HG03064 (cell line): ENCODE results near the gene PACS1.

Source experiments
- ATAC-seq: cut with Tn5 transposase; IDR thresholded peaks from one replicate; pipeline ENCODE4 v1.9.1; 2021; ENCODE audit warnings: low read depth; ENCODE audit not compliant: unreplicated experiment

Gene PACS1

DNA sequence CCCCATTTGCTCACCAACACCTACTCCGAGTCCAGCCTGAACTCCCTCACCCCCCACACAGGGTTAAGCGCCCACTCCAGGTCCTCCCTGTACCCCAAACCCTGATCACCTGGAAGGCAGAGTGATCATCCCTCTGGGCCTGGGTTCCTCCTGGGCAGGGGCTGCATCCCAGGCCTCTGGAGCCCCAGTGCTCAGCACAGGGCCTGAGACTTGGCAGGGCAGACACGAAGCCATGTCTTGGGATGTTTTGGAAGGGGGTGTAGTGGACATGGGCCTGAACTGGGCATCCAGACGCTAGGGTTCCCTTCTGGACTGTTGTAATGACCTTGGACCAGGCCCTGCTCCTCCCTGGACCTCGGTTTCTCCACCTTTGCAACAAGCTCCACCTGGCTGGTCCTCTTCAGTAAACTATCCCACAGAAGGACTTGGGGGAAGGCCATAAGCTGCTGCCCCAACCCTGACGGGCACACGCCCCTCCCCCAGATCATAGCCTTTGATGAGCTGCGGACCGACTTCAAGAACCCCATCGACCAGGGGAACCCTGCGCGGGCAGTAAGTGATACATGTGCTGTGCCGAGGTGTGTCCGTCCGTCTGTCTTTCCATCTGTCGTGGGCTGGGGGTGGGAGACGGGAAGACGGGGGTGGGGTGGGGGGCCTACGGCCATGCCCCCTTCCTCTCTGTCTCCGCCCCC lies 211.8 kb downstream of the PACS1 start:
- ATAC-seq, result no peak

DNA sequence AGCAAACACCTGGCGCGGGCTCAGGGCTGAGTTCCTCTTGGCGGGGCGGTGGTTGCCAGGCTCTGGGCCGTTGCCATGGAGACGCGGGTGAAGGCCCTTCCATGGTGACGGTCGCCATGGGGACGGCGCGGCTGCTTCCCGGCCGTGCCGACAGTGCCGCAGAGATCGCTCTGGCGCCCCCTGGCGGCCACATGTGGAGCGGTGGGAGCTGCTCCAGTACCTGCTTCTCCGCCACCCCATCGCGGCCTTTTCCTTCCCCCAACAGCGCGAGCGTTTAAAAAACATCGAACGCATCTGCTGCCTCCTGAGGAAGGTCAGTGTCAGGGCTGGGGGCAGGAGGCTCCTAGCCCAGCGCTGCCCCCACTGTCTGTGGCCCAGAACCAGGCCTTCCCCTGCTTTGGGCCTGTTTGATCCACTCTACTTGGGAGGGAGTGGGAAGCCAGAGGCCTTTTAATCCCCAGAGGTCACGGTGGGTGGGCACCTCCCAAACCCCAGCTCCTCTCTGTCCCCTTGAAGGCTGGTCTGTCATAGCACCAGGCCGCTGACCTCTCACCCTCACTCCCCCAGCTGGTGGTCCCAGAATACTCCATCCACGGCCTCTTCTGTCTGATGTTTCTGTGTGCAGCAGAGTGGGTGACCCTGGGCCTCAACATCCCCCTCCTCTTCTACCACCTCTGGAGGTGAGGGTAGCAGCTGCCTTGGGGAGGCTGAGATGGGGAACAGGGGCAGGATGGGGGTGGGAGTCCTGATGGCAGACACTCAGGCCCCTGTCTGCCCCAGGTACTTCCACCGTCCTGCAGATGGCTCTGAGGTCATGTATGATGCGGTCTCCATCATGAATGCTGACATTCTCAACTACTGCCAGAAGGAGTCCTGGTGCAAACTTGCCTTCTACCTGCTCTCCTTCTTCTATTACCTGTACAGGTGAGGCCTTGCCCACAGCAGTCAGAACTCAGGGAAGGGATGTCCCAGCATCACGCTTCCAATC lies 212.7 kb downstream of the PACS1 start:
- ATAC-seq, result peak; percentile 83

DNA sequence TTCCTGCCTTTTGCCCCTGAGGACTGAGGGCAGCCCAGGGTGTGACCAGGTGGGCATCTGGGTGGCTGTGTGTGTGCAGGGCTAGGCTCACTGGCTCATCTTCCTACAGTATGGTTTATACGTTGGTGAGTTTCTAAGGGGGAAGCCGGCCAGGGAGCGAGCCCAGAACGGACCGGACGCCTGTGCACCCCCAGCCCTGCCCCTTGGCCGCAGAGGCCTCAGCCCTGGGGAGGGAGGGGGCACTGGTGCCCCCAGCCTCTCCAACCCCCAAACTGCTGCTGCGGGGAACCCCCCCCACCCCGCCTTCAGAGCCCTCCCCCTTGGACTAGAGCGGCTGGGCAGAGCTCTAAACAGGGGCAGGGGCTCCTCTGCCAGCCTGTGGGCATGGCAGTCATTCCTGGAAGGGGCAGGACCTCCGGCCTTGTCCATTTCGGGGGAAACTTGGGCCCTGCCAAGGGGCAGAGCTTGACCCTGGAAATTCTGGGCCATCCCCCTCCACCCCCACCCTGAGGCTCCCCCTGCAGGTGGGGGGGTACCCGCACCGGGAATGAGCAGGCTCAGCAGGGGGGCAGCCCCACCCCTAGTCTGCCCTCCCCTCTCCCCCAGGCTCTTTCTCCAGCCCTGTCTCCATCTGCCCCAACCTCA lies 213.5 kb downstream of the PACS1 start:
- ATAC-seq, result no peak

DNA sequence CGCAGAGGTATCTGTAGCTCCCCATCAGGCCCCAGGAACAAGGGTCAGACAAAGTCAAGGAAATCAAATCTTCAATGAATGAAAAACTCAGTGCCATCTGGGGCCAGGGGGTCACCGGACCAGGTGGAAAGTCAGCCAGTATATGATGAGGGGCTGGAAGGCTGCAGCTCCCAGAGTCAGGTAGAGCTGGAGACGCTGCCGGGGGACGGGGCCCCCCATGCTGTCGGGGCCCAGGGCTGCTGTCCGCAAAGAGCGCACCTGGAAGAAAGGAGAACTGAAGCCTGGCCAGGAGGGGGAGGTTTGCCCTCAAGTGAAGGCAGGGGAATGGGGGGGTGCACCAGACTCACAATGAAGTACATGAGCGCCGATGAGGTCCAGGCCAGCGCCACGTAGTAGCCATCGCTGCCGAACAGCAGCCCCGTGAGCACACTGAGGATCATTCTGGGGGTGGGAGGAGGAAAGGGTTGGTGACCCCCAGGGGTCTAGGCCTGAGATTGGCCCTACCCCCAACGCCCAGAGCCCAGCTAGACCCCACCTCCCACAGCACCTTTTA lies 214.5 kb downstream of the PACS1 start:
- ATAC-seq, result no peak

DNA sequence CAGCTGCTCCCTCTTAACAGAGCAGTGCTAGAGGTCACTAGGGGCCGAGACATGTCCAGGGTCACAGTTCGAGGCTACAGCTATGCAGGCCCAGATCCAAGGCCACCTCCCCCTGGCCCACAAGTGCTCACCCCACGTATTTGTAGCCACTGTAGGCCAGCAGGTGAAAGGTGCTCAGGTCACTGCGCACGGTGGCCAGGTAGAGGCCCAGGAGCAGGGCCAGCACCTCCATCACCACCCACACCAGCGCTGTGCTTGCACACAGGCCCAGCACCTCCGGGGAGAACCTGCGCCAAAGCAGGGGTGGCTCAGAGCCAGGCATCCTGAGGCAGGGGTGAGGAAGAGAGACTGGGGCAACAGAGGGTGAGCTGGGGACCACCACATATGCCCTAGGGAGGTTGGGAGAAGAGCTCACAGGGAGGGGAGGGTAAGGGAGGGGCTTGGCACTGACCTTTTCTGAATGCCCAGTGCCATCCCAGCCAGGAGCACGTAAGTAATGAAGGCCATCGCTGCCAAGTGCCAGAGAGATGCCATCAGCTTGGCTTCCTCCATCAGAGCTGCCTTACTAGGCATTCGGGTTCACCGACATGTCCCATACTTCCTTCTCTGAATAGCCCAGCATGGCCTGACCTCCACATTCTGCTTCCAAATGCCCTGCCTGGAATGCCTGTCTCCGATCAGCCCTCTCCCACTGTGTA lies 215.3 kb downstream of the PACS1 start:
- ATAC-seq, result no peak

DNA sequence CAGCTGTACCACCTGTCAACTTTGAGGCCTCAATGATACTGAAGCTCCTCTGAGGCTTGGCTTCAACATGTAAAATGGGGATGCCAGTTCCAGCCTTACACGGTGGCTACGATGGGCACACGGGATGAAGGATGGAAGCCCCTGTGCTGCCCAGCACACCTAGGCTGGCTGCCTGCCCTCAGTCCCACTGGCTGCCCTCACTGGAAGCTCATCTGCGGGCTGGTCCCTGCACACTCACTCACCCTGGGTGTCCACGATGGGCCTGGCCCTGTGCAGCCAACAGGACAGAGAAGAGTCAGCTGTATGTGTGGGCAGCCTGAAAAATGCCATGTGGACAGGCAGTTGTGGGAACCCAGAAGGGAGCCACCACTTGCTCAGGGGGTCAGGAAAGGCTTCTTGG lies 216.6 kb downstream of the PACS1 start:
- ATAC-seq, result no peak

DNA sequence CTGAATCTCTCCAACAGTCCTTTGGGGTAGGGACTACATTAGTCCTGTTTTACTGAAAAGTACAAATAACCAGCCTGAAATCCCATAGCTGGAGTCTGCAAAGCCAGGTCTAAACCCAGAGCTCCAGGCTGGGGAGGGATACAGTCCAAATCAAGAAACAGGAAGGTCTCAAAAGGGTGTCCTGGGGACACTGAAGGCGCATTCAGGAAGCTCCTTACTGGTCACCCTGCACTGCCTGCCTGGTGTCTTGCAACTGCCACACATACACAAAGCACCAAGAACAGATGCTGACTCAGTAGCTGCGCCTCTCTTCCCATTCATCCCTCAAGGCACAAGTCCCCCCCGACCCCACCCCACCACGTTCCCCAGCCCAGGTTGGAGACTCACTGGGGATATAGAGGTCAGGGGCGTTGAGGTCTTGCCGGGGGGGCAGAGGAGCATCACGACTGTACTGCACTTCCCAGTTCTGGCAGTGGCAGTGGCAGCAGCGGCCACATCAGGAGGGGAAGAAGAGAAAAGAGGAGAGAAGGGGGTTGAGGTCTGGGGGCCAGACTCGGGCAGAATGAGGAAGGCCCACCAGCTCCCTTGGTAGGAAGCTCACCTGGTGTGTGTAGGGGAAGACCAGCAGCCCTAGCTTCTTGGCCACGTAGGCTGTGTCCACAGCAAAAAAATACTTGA lies 217.3 kb downstream of the PACS1 start:
- ATAC-seq, result no peak

DNA sequence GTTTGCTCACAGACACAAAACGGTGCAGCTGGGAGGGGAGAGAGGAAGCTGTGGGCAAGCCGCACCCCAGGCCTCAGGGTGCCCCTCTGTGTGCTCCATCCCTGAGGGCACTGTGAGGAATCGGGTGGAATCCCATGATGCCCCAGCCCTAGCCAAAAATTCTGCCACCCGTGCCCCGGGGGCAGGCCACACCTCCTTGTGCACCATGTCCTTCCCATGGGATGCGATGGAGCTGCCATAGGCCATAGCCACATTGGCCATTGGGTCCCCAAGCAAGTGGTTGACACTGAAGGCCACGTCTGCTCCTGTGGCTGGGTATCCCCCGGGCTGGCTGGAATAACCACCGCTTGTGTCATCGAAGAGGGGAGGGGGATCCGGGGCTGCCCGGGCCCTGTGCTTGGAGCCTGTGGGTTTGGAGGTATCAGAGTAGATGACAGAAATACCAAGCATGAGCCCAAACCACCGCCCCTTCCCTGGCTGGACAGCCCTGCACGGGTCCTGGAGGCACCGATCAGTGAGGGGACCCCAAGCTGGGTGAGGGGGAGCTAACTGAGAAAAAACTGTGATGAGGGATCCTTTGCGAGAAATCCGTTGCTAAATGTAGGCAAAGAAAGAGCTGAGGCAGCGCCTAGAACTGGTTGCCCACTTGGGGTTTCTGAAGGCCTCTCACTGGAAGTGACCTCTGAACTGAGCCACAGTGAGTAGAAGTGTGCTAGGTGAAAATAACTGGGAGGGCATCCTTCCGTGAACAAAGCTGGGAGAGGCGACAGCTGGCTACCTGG lies 218.0 kb downstream of the PACS1 start:
- ATAC-seq, result no peak

DNA sequence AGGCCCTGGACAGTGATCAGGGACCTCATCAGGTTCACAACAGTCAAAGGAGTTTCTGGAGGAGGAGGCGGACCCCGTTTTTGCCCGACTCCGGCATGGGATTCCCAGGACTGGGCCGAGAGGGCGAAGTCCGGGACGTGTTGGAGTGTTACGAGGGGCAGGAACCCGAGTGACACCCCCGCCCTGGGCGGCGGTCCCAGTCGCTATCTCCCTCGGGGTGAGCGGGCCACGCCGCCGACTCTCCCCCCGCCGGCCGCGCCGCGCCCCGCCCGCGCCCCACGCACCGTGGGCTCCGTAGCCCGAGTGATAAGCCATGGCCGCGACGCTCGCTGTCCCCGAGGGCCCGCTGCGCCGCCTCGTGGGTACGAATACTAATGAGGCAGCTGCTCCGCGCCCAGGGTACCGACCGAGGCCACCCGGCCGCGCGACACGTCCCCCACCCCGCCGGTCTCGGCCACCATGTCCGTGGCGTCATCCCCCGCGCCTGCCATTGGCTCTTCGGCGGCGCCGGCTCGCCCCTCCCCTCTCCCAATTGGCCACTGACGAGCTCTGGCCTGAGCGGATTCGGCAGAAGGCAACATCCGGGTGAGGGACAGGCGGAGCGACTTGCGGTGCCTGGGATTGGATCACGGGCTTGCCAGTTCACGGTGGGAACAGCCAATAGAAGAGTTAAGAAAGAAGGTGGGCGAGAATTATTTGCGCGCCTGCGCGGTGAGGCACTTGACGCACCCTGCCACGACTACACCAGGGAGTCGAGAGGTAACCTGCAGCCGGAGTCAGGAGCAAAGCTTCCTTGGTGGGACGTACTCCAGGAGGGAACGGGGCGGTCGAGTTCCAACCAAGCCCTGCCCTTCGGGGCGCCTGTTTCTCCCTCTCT lies 218.8 kb downstream of the PACS1 start, which contains the start of gene YIF1A:
TSS of gene YIF1A (minus strand) at position 473 of the 877 bp plus-strand sequence. CDS start at position 315, 158 bp downstream.
- peak; percentile 81 for ATAC-seq

DNA sequence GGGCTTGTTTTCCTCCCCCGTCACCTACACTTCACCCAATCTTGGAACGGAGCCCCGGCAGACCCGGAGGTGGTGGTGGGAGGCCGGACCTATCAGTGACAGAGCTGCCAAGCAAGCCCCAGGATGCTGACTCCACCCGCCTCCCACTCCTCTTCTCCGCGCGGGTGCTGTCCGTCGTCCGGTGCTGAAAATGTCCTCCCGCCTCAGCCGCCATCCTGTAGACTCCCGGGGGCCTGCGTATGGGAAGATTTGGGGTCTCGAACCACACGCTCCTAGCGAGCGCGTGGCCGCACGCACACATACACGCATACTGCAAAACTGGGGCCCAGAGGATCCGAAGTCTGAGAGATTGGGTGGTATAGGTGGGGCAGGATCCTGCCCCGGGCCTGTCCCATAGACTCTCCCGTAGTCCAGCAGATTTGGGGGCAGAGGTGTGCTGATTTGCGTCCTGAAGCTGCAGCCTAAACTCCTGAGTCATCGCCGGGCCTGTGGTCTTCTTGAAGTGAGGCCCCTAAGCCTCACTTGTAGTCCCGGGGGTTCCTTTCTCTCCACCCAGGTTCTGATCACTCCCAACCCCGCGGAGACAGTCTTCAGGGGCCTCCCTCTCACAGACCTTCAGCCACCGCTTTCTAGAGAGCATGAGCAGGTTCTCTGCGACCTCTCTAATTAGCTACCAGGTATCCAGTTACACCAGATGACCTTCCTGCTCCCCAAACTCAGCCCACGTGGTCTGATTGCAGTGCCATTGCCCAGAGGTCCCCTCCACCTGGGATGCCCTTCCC lies 219.7 kb downstream of the PACS1 start:
- ATAC-seq, result peak; percentile 33

DNA sequence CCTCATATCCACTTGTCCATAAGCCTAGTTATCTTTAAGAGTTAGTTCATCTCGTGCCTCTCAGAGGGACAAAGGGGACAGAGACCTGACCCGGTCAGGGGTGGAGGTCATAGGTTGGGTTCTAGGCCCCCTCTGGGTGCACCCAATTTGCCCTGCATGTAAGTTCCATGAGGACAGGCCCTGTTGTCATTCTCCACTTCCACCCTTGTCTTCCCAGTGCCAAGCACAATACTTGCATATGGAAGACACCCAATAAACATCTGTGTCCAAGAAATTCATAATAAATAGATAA lies 220.2 kb downstream of the PACS1 start:
- ATAC-seq, result no peak

DNA sequence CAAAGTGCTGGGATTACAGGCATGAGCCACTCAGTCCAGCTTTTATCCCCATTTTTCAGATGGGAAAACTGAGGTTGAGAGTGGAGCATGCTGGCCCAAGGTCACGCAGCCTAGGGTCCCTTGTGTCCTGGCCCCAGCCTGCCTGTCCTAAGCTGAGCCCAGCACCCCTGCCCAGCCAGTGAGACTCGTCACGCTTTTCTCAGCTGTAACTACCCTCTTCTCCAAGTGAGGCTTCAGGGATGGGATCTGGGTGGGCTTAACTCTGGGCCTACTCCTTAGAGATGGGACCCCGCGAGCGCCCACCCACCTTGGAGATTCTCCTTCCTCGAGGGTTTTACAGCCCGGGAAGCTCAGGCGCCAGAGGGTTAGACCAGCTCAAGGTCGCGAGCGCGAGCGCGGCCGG lies 221.2 kb downstream of the PACS1 start:
- no peak for ATAC-seq

DNA sequence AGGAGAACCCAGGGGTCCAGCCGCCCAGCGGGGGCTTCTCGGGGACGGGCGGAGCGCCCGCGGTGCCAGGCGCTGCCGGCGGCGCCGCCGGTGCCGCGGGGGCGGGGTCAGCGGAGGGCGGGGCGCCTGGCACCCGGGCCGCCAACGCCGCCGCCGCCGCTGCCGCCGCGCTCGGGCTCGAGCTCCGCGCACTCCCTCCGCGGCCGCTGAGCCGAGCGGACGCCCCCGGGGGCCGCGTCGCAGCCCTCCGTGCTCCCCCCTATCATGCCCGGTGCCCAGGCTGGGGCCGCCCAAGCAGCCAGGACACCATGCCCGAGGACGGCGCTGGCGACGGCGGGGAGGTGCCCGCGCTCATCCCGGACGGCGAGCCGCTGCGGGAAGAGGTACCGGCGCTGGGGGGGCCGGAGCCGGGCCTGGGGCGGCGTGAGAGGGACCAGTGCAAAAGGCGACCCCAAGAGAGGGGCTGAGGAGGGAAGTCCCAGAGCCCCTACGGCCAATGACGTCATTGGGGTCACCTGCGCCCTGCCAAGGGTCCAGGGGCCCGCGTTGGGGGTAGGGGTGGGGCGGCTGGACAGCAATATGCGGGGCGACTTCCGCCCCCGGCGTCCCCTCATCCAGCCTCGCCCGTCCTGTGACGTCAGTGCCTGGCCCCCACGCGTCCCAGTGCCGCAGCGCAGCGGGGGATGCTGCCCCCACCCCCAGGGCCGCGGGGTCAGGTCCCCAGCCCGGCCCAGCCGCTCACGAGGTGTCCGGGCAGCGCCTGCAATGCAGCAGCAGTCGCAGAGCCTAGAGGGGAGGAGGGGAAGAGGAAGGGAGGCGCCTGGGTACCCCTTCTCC lies 221.9 kb downstream of the PACS1 start, which contains the start of gene TMEM151A:
TSS of gene TMEM151A (plus strand) at position 189 of the 837 bp plus-strand sequence. CDS start at position 309, 120 bp downstream.
- ATAC-seq, result no peak

DNA sequence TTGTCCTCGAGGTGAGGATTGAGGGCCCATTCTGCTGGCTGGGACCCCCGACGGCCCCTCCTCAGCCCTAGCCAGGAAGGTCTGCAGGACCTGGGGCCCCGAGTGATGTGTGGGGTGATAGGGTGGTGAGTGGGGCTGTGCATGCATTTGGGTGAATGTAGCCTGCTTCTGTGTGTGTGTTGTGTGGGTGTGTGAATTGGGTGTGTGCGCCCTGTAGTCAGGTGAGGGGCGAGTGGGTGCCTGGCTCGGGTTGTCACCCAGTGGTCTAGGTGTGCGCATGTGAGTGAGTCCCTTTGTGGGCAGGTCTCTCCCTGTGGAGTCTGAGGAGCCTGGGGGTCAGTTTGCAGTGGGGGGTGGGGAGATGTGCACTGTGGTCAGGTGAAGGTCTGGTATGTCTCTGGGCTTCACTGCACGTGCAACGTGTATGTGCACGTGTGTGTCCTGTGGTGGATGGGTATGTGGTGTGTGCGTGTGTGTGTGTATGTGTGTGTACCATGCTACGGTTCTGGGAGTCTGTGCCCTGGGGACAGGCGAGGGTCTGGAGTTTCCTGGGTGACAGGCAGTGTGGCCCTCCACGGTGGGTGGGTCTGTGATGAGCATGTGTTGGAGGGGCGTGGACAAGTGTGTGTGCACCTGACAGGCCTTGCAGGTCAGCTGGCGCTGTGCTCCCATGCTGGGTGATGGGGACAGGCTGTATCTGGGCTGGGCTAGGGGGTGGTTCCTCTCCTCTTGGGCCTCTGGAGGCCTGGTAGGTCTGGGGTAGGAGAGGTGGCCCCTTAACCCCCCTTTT lies 222.7 kb downstream of the PACS1 start:
- no peak for ATAC-seq

DNA sequence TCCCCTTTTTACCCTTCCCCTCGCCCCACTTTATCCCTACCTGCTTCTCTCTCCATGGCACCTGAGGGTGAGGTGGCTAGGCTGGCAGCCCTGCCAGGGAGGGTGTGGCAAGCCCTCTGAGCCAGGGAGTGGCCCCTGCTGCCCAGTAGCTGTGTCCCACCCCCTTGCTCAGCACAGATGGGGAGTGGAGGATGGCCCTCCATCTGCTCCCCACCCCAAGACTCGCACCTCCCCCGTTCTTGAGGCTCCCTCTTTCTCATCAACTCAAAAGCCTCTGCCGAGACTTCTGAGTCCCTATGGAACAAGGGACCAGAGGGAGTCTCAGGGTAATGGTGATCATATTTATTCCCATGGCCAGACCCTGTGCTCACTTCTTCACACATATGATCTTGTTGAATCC lies 223.3 kb downstream of the PACS1 start:
- no peak for ATAC-seq
